Heart right ventricle (tissue), 16 donors: ENCODE data around the gene C1GALT1C1. TPM values are rescaled to one million over a fixed set of nuclear protein-coding genes. Genes with fewer than 3 reads are reported as not detected.
"Not testable (repeated sequence)": the region's sequence is repeated elsewhere in the genome, so short reads cannot be mapped to it uniquely, and the experiment has no call there.

ENCODE experiments used
- ATAC-seq, 8 donors: fragments of 200-7000 bp; cut with Tn5 transposase; one replicate each; pipeline ENCODE4 v1.9.1; 2020; ENCODE audit warnings: mild to moderate bottlenecking in 8 of 8, moderate library complexity in 8 of 8, moderate number of reproducible peaks in 1 of 8
- DNase-seq, 2 donors: peaks; one replicate each; pipeline ENCODE4 v3.0.0-alpha.2; 2020
- H3K27ac ChIP-seq, 10 donors: fragments of 200-600 bp; sonication (generic) in 2 of 10; one replicate each; pipeline versions ENCODE4 v1.5.0 to v1.8.0; 2020 to 2022; ENCODE audit warnings: mild to moderate bottlenecking in 3 of 10
- H3K27me3 ChIP-seq, 7 donors: fragments of 200-600 bp; one replicate each; pipeline ENCODE4 v1.8.0; 2021 to 2022; ENCODE audit warnings: mild to moderate bottlenecking in 2 of 7
- H3K36me3 ChIP-seq, 9 donors: fragments of 200-600 bp; sonication (generic) in 1 of 9; one replicate each; pipeline versions ENCODE4 v1.5.0 to v1.8.0; 2020 to 2022; ENCODE audit warnings: mild to moderate bottlenecking in 2 of 9
- H3K4me1 ChIP-seq, 9 donors: fragments of 200-600 bp; sonication (generic) in 1 of 9; one replicate each; pipeline versions ENCODE4 v1.5.0 to v1.8.0; 2020 to 2022; ENCODE audit warnings: mild to moderate bottlenecking in 4 of 9
- H3K4me3 ChIP-seq, 10 donors: fragments of 200-600 bp; sonication (generic) in 2 of 10; one replicate each; pipeline versions ENCODE4 v1.5.0 to v1.8.0; 2020 to 2022; ENCODE audit warnings: mild to moderate bottlenecking in 7 of 10, moderate library complexity in 2 of 10
- H3K9me3 ChIP-seq, 11 donors: fragments of 200-600 bp in 10 of 11; sonication (generic) in 2 of 11; one replicate each; pipeline versions ENCODE4 v1.5.0 to v1.8.0; 2013 to 2022; ENCODE audit warnings: mild to moderate bottlenecking in 2 of 11, control low read depth in 1 of 11, moderate library complexity in 1 of 11
- whole genome bisulfite sequencing, 2 donors: extraction: QIAGEN DNeasy Blood & Tissue Kit; methylation state at CpG; one replicate each; pipeline ENCODE4 v1.1.7; 2013; ENCODE audit warnings: inconsistent platforms in 1 of 2; 5-methylcytosine and 5-hydroxymethylcytosine counted together
- intact Hi-C, 10 donors: fragments of 100-400 bp; cut with DNase I; formaldehyde crosslinking; loops; one replicate each; pipeline versions ENCODE4 v1.11.1 to v1.14.2; 2022
- polyA plus RNA-seq, 2 donors: library from polyadenylated mRNA; stranded (reverse); fragments of 200-250 nt; gene quantifications; one replicate each; pipeline ENCODE4 v1.2.3, GENCODE V29; 2013
- total RNA-seq, 10 donors: library from RNA; stranded (reverse); fragmentation: NEBNext Ultra II Directional in 3 of 10; extraction: Animal tissue kit (Norgen Biotek cat#: 25700) in 3 of 10; gene quantifications; one replicate each; pipeline versions ENCODE4 v1.2.1 to v1.2.4, GENCODE V29; 2021 to 2023
- TF ChIP-seq, protein P1 (sequence below), 9 donors: fragments of 200-600 bp; sonication (generic) in 2 of 9; IDR thresholded peaks; one replicate each; pipeline versions ENCODE4 v1.5.0 to v1.8.0; 2021 to 2022; ENCODE audit warnings: antibody characterized with exemption in 9 of 9, mild to moderate bottlenecking in 5 of 9, moderate library complexity in 1 of 9
- donor health status: Arrhythmogenic right ventricular cardiomyopathy.
- donor health status: ischemic (EF 13 %, LVEDD 7.1; RV severe dilation, severe dysfunction).
- donor health status: healthy with polysubstance abuse.
- donor health status: DM: no; HTN: yes; CAD: no.
- donor health status: DM: no; HTN: no; CAD: no.
- donor health status: ischemic (EF 25% LVEDD 6.9; RV normal size, moderate dysfunction).
- donor health status: ischemic (EF 25% LVEDD 5.7; RV mildly dilated, moderate dysfunction).
- donor health status: healthy.
- donor health status: DM: yes; HTN: yes; CAD: no.
- donor health status: Ischemic cardiomyopathy.
- donor health status: ischemic (EF 35%, LVEDD 5.7; RV mildly dilated, moderate dysfunction).
- donor health status: nonischemic (EF 11% LVEDD 7.7; RV severe dilation, severe dysfunction).
- donor health status: DM: yes; HTN: yes; CAD: no.
- donor health status: PGD.
- donor health status: ischemic (EF 29% LVEDD 5.4; RV normal size, mild dysfunction).
- donor health status: nonischemic (EF 23%, LVEDD 6.1; RV moderate dilation, normal function).

The C1GALT1C1 gene
- total and polyA plus RNA-seq, 12 donors: 10.8 to 22.7 (median 17.2) TPM

- WGBS, 2 donors: 9 to 38% methylated on average over 3 of the region's 3 CpGs
- H3K36me3 ChIP-seq: no peaks in the 10 kb centered on the region
- no peaks in the 10 kb centered on the region for H3K9me3 ChIP-seq
- TF ChIP-seq, protein P1, sequence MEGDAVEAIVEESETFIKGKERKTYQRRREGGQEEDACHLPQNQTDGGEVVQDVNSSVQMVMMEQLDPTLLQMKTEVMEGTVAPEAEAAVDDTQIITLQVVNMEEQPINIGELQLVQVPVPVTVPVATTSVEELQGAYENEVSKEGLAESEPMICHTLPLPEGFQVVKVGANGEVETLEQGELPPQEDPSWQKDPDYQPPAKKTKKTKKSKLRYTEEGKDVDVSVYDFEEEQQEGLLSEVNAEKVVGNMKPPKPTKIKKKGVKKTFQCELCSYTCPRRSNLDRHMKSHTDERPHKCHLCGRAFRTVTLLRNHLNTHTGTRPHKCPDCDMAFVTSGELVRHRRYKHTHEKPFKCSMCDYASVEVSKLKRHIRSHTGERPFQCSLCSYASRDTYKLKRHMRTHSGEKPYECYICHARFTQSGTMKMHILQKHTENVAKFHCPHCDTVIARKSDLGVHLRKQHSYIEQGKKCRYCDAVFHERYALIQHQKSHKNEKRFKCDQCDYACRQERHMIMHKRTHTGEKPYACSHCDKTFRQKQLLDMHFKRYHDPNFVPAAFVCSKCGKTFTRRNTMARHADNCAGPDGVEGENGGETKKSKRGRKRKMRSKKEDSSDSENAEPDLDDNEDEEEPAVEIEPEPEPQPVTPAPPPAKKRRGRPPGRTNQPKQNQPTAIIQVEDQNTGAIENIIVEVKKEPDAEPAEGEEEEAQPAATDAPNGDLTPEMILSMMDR (IDR thresholded peaks at IDR 0.05): no peak
- ATAC-seq (peak in 7 of 8 donors; percentile 69 to 98 (median 92)), DNase-seq (peak; percentile 22 to 36)
- H3K27me3 ChIP-seq: no peaks in the 10 kb centered on the region
- peak overlapping the region; percentile 17 to 73 (median 53) for H3K27ac ChIP-seq
- no peak overlapping the region for H3K4me3 ChIP-seq
- intact Hi-C loops: loop anchor here in 1 of 10 donors (2.0 kb wide), 1 partner anchor 112 kb away; the partner anchor contains the start of gene CUL4B
- H3K4me1 ChIP-seq: peaks cover 0 to 18% (median 5%) of the 10 kb centered on the region in 9 donors
Measured at GRCh38 chrX:120672389-120672788, 42.5 kb upstream of the C1GALT1C1 start.

DNA sequence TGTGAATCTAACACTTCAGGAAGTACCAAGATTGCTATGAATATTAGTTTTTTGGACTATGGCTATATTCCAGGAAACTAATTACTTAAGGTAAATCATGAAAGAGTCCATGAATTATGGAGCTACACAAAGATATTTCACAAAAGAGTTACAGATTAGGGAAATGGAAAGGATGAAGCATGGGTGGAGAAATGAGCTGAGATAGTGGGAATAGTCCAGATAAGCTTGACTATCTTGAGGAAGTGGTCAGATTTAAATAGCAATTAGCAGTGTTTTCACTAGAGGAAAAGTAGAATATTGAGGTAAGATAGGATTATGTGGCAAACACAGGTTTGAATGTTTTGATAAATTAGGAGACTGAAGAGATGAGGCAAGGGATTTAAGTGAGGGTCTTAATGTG, 42.1 kb upstream of the C1GALT1C1 start:
- TF ChIP-seq, protein P1 (IDR thresholded peaks at IDR 0.05): no peak
- Histone ChIP-seq H3K4me1 (peaks cover 0 to 18% (median 5%) of the 10 kb centered on the region in 9 donors), H3K27me3 (no peaks in the 10 kb centered on the region), H3K9me3 (no peaks in the 10 kb centered on the region), H3K27ac (peak overlapping the region; percentile 17 to 73 (median 53)), H3K36me3 (no peaks in the 10 kb centered on the region), H3K4me3 (no peak overlapping the region)
- ATAC-seq (peak in 3 of 8 donors; percentile 19 to 33 (median 32)), DNase-seq (no peak)
- intact Hi-C loops: loop anchor here in 1 of 10 donors (2.0 kb wide), 1 partner anchor 111 kb away; the partner anchor contains the start of gene CUL4B

- no peaks in the 10 kb centered on the region for H3K36me3 ChIP-seq
- H3K27ac ChIP-seq: no peak overlapping the region
- ATAC-seq (peak in 1 of 8 donors; percentile 25), DNase-seq (no peak)
- intact Hi-C loops: loop anchor here in 5 of 10 donors (10.0 kb wide), 1 partner anchor 174 kb away; no protein-coding TSS in a partner anchor
- TF ChIP-seq, protein P1 (IDR thresholded peaks at IDR 0.05): no peak
- peaks cover 0 to 18% (median 5%) of the 10 kb centered on the region in 9 donors for H3K4me1 ChIP-seq
- no peak overlapping the region for H3K4me3 ChIP-seq
- H3K27me3 ChIP-seq: no peaks in the 10 kb centered on the region
- no peaks in the 10 kb centered on the region for H3K9me3 ChIP-seq
Measured at GRCh38 chrX:120668357-120668756, 38.5 kb upstream of the C1GALT1C1 start.

GRCh38 chrX:120664535-120664934, 34.7 kb upstream of the C1GALT1C1 start:
- H3K27ac ChIP-seq, H3K9me3 ChIP-seq, H3K27me3 ChIP-seq, H3K36me3 ChIP-seq, H3K4me3 ChIP-seq, H3K4me1 ChIP-seq, DNase-seq, ATAC-seq: not testable (repeated sequence)
- 95 to 99% methylated on average over 4 of the region's 4 CpGs for WGBS, 2 donors
- intact Hi-C loops: loop anchor here in 6 of 10 donors (5.0 to 10.0 kb wide), 2 partner anchors 167 to 170 kb away; no protein-coding TSS in a partner anchor

GRCh38 chrX:120664081-120664480, 34.2 kb upstream of the C1GALT1C1 start:
- ATAC-seq (no peak), DNase-seq (no peak)
- H3K4me3 ChIP-seq: no peak overlapping the region
- H3K36me3 ChIP-seq: no peaks in the 10 kb centered on the region
- no peaks in the 10 kb centered on the region for H3K27me3 ChIP-seq
- no peak overlapping the region for H3K27ac ChIP-seq
- 48 to 53% methylated on average over 1 of the region's 1 CpG for WGBS, 2 donors
- intact Hi-C loops: loop anchor here in 6 of 10 donors (5.0 to 10.0 kb wide), 2 partner anchors 167 to 169 kb away; no protein-coding TSS in a partner anchor
- TF ChIP-seq, protein P1 (IDR thresholded peaks at IDR 0.05): peak in 5 of 9 donors; percentile 28 to 42 (median 34)
- H3K4me1 ChIP-seq: no peaks in the 10 kb centered on the region
- H3K9me3 ChIP-seq: no peaks in the 10 kb centered on the region
